K562 (cell line): ENCODE results near the gene STX3. TPM values are rescaled to one million over a fixed set of nuclear protein-coding genes. Genes with fewer than 3 reads are reported as not detected.
A peak's percentile ranks its signal among the peaks of the same experiment; 100 is the strongest.

ENCODE experiments used
- ARHGAP35 ChIP-seq: fragments of 450-650 bp; IDR thresholded peaks from 2 replicates; pipeline ENCODE4 v1.6.1; 2018; ENCODE audit not compliant: partially characterized antibody
- DACH1 ChIP-seq: fragments of 450-650 bp; IDR thresholded peaks from 2 replicates; pipeline ENCODE4 v1.6.1; 2018; ENCODE audit not compliant: partially characterized antibody
- HSF4 ChIP-seq: fragments of 250-450 bp; sonication (Bioruptor Pico); IDR thresholded peaks from 2 replicates; pipeline ENCODE4 v2.1.2; 2022; ENCODE audit warnings: mild to moderate bottlenecking, moderate library complexity, borderline replicate concordance
- JUN ChIP-seq, 2 experiments: sonication (generic) in 1 of 2; formaldehyde crosslinking in 1 of 2; IDR thresholded peaks; 2 replicates each; pipeline versions ENCODE4 v1.6.1 to v1.8.0; 2012 to 2022; ENCODE audit warnings: borderline replicate concordance in 2 of 2, mild to moderate bottlenecking in 2 of 2, improper control_type of control experiment in 1 of 2, low read depth in 1 of 2, low read length in 1 of 2, missing genetic modification reagents in 1 of 2
- MEF2A ChIP-seq: IDR thresholded peaks from 2 replicates; pipeline ENCODE4 v1.6.1; 2011; ENCODE audit warnings: low read depth, mild to moderate bottlenecking, low read length, moderate library complexity; ENCODE audit not compliant: control insufficient read depth
- NFATC3 ChIP-seq: fragments of 450-650 bp; IDR thresholded peaks from 2 replicates; pipeline ENCODE4 v1.6.1; 2017; ENCODE audit warnings: mild to moderate bottlenecking
- YY1 ChIP-seq, 3 experiments: IDR thresholded peaks; 2 replicates each; pipeline ENCODE4 v1.6.1; 2011; ENCODE audit warnings: low read length in 2 of 3, mild to moderate bottlenecking in 2 of 3, moderate library complexity in 2 of 3, borderline replicate concordance in 1 of 3, control low read depth in 1 of 3, low read depth in 1 of 3; ENCODE audit not compliant: insufficient read depth in 3 of 3, insufficient replicate concordance in 2 of 3, control insufficient read depth in 1 of 3, insufficient read length in 1 of 3; ENCODE audit errors: extremely low read depth in 1 of 3
- ZNF644 ChIP-seq: fragments of 200-800 bp; sonication (Bioruptor generic); IDR thresholded peaks from 2 replicates; pipeline ENCODE4 v1.6.1; 2016; ENCODE audit warnings: low read depth, missing genetic modification characterization, missing compliant biosample characterization
- polyA plus RNA-seq, 8 experiments: library from polyadenylated mRNA; depleted of rRNA in 4 of 8; stranded (reverse) in 5 of 8; unstranded in 3 of 8; fragments of >200 nt; fragmentation: Nextera tagmentation in 2 of 8; fragmentation: Illumina TruSeq in 1 of 8; extraction: Ambion mirVana in 2 of 8; extraction: Trizol in 1 of 8; gene quantifications; 2 replicates each; pipeline versions ENCODE4 v1.2.1 to v1.2.3, GENCODE V29; 2011 to 2014; ENCODE audit warnings: inconsistent platforms in 1 of 8, missing spikeins in 1 of 8
- total RNA-seq, 7 experiments: library from RNA; depleted of rRNA in 6 of 7; stranded (reverse); fragments of >200 nt in 6 of 7; fragmentation: Illumina TruSeq in 2 of 7; extraction: Trizol in 2 of 7; gene quantifications; 2 replicates each; pipeline versions ENCODE4 v1.2.1 to v1.2.3, GENCODE V29; 2011 to 2021; ENCODE audit warnings: low replicate concordance in 1 of 7
- TF ChIP-seq, protein P1 (sequence below), 2 experiments: IDR thresholded peaks; 2 replicates each; pipeline ENCODE4 v1.6.1; 2011; ENCODE audit warnings: borderline replicate concordance in 1 of 2, control low read depth in 1 of 2, low read depth in 1 of 2, low read length in 1 of 2, mild to moderate bottlenecking in 1 of 2, mixed read lengths in 1 of 2, moderate library complexity in 1 of 2; ENCODE audit not compliant: insufficient read depth in 1 of 2, insufficient read length in 1 of 2, poor library complexity in 1 of 2, severe bottlenecking in 1 of 2; ENCODE audit errors: extremely low read depth in 1 of 2
- TF ChIP-seq, protein P2 (sequence below): fragments of 450-650 bp; IDR thresholded peaks from 2 replicates; pipeline ENCODE4 v1.6.1; 2018; ENCODE audit not compliant: partially characterized antibody
- TF ChIP-seq, protein P3 (sequence below): fragments of 450-650 bp; formaldehyde crosslinking; IDR thresholded peaks from 2 replicates; pipeline ENCODE4 v1.4.0; 2020; ENCODE audit warnings: mild to moderate bottlenecking, mixed read lengths
- TF ChIP-seq, protein P4 (sequence below): fragments of 450-650 bp; IDR thresholded peaks from 2 replicates; pipeline ENCODE4 v1.6.1; 2017; ENCODE audit warnings: antibody characterized with exemption
- TF ChIP-seq, protein P5 (sequence below): sonication (generic); formaldehyde crosslinking; IDR thresholded peaks from 2 replicates; pipeline ENCODE4 v1.8.1; 2022; ENCODE audit warnings: missing genetic modification reagents
- TF ChIP-seq, protein P6 (sequence below): fragments of 250-450 bp; sonication (Bioruptor Pico); IDR thresholded peaks from 2 replicates; pipeline ENCODE4 v1.5.0; 2020; ENCODE audit warnings: mild to moderate bottlenecking

The STX3 gene
- total and polyA plus RNA-seq, 9 of the 15 experiments (the other 6 are each of a cell fraction or from before 2014, with no cell fraction given), result 12.0 to 91.6 (median 48.7) TPM

DNA sequence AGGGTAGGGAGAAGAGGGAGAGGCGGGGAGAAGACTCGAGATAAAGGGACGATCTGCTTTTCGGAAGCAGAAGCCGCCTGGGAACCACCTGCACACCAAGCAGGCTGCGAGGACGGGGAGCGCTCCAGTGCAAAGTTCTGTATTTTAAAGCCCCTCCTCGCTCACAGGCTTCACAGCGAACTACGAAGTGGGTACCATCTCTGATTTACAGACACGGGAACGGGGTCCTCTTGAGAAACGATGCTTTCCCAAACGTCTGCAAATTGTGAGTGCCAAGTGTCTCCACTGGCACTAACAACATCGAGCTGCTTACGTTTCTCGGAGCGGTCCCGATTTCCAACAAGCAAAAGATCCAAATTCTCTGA is 700 bp upstream of the STX3 start (continued):
- TF ChIP-seq, protein P1, sequence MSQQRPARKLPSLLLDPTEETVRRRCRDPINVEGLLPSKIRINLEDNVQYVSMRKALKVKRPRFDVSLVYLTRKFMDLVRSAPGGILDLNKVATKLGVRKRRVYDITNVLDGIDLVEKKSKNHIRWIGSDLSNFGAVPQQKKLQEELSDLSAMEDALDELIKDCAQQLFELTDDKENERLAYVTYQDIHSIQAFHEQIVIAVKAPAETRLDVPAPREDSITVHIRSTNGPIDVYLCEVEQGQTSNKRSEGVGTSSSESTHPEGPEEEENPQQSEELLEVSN (IDR thresholded peaks at IDR 0.05; ENCODE audit: borderline replicate concordance in 1 of 2, extremely low read depth in 1 of 2, insufficient read depth in 1 of 2, insufficient read length in 1 of 2, low read depth in 1 of 2, low read length in 1 of 2, poor library complexity in 1 of 2, severe bottlenecking in 1 of 2), result peak in 1 of 2 experiments; percentile 72
- TF ChIP-seq ZNF644, result no peak
- TF ChIP-seq, protein P2, sequence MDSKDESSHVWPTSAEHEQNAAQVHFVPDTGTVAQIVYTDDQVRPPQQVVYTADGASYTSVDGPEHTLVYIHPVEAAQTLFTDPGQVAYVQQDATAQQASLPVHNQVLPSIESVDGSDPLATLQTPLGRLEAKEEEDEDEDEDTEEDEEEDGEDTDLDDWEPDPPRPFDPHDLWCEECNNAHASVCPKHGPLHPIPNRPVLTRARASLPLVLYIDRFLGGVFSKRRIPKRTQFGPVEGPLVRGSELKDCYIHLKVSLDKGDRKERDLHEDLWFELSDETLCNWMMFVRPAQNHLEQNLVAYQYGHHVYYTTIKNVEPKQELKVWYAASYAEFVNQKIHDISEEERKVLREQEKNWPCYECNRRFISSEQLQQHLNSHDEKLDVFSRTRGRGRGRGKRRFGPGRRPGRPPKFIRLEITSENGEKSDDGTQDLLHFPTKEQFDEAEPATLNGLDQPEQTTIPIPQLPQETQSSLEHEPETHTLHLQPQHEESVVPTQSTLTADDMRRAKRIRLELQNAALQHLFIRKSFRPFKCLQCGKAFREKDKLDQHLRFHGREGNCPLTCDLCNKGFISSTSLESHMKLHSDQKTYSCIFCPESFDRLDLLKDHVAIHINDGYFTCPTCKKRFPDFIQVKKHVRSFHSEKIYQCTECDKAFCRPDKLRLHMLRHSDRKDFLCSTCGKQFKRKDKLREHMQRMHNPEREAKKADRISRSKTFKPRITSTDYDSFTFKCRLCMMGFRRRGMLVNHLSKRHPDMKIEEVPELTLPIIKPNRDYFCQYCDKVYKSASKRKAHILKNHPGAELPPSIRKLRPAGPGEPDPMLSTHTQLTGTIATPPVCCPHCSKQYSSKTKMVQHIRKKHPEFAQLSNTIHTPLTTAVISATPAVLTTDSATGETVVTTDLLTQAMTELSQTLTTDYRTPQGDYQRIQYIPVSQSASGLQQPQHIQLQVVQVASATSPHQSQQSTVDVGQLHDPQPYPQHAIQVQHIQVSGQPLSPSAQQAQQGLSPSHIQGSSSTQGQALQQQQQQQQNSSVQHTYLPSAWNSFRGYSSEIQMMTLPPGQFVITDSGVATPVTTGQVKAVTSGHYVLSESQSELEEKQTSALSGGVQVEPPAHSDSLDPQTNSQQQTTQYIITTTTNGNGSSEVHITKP, result no peak
- TF ChIP-seq, protein P3, sequence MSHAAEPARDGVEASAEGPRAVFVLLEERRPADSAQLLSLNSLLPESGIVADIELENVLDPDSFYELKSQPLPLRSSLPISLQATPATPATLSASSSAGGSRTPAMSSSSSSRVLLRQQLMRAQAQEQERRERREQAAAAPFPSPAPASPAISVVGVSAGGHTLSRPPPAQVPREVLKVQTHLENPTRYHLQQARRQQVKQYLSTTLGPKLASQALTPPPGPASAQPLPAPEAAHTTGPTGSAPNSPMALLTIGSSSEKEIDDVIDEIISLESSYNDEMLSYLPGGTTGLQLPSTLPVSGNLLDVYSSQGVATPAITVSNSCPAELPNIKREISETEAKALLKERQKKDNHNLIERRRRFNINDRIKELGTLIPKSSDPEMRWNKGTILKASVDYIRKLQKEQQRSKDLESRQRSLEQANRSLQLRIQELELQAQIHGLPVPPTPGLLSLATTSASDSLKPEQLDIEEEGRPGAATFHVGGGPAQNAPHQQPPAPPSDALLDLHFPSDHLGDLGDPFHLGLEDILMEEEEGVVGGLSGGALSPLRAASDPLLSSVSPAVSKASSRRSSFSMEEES (CRISPR knock-in tag), result no peak
- TF ChIP-seq YY1 (IDR thresholded peaks at IDR 0.05; ENCODE audit: borderline replicate concordance in 1 of 3, control insufficient read depth in 1 of 3, extremely low read depth in 1 of 3, insufficient read depth in 3 of 3, insufficient read length in 1 of 3, insufficient replicate concordance in 2 of 3, low read depth in 1 of 3, low read length in 2 of 3), result no peak
- TF ChIP-seq NFATC3, result no peak
- no peak for TF ChIP-seq MEF2A
- no peak for TF ChIP-seq JUN (IDR thresholded peaks at IDR 0.05; ENCODE audit: borderline replicate concordance, low read depth, low read length)
- TF ChIP-seq JUN (CRISPR knock-in tag; IDR thresholded peaks at IDR 0.05; ENCODE audit: borderline replicate concordance), result no peak
- TF ChIP-seq, protein P4, sequence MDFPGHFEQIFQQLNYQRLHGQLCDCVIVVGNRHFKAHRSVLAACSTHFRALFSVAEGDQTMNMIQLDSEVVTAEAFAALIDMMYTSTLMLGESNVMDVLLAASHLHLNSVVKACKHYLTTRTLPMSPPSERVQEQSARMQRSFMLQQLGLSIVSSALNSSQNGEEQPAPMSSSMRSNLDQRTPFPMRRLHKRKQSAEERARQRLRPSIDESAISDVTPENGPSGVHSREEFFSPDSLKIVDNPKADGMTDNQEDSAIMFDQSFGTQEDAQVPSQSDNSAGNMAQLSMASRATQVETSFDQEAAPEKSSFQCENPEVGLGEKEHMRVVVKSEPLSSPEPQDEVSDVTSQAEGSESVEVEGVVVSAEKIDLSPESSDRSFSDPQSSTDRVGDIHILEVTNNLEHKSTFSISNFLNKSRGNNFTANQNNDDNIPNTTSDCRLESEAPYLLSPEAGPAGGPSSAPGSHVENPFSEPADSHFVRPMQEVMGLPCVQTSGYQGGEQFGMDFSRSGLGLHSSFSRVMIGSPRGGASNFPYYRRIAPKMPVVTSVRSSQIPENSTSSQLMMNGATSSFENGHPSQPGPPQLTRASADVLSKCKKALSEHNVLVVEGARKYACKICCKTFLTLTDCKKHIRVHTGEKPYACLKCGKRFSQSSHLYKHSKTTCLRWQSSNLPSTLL, result no peak
- no peak for TF ChIP-seq ARHGAP35
- TF ChIP-seq DACH1, result no peak
- TF ChIP-seq HSF4 (CRISPR knock-in tag), result no peak
- TF ChIP-seq, protein P5, sequence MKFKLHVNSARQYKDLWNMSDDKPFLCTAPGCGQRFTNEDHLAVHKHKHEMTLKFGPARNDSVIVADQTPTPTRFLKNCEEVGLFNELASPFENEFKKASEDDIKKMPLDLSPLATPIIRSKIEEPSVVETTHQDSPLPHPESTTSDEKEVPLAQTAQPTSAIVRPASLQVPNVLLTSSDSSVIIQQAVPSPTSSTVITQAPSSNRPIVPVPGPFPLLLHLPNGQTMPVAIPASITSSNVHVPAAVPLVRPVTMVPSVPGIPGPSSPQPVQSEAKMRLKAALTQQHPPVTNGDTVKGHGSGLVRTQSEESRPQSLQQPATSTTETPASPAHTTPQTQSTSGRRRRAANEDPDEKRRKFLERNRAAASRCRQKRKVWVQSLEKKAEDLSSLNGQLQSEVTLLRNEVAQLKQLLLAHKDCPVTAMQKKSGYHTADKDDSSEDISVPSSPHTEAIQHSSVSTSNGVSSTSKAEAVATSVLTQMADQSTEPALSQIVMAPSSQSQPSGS, result no peak
- TF ChIP-seq, protein P6, sequence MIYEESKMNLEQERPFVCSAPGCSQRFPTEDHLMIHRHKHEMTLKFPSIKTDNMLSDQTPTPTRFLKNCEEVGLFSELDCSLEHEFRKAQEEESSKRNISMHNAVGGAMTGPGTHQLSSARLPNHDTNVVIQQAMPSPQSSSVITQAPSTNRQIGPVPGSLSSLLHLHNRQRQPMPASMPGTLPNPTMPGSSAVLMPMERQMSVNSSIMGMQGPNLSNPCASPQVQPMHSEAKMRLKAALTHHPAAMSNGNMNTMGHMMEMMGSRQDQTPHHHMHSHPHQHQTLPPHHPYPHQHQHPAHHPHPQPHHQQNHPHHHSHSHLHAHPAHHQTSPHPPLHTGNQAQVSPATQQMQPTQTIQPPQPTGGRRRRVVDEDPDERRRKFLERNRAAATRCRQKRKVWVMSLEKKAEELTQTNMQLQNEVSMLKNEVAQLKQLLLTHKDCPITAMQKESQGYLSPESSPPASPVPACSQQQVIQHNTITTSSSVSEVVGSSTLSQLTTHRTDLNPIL (CRISPR knock-in tag), result no peak
